GM19328 (cell line): ENCODE data around the gene BBOF1.
"Not testable (repeated sequence)": the region's sequence is repeated elsewhere in the genome, so short reads cannot be mapped to it uniquely, and the experiment has no call there.

Experiments
- ATAC-seq: cut with Tn5 transposase; IDR thresholded peaks from one replicate; pipeline ENCODE4 v1.9.1; 2021; ENCODE audit warnings: mild to moderate bottlenecking, moderate library complexity; ENCODE audit not compliant: unreplicated experiment

The BBOF1 gene

DNA sequence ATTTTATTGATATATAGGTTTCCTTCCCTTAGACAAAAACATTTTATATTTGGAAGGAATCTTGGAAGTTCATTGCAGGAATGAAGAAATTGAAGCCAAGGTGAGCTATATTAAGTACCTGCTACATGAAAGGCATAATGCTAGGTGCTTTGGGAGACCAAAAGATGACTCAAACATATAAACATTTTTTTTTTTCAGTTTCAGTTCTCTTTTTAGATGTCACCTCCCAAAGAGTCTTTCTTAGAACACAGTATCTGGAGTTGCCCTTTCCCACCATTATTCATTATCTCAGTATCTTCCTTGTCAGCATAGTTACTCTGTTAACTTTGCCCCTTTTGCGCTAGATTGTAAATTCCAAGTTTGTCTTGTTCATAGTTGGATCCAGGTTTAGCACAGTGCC is 66.7 kb downstream of the BBOF1 start:
- no peak for ATAC-seq

DNA sequence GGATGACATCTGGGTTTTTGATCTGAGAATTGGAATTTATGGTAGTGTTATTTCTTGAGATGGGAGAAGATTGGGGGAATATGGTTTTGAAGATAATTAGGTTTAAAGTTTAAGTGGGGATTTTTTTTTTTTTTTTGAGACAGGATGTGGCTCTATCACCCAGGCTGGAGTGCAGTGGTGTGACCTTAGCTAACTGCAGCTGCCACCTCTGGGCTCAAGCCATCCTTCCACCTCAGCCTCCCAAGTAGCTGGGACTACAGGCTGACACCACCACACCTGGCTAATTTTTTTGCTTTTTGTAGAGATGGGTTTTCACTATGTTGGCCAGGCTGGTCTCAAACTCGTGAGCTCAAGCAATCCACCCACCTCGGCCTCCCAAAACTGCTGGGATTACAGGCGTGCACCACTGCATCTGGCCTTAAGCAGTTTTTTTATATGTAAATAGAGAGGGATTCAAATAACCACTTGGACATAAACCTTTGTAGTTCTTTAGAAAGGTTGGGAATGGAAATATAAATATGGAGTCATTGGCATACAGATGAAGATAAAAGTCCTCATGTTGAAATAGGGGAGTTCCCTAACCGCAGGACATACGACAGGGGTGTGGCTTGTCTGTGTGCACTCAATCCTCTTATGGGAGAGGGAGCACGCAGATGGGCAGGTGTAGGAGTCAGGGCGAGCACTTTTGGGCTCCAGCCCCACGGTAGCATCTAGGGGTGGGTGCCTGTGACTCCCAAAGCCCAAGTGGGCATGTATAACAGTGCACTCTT is 70.3 kb downstream of the BBOF1 start:
- ATAC-seq = no peak

DNA sequence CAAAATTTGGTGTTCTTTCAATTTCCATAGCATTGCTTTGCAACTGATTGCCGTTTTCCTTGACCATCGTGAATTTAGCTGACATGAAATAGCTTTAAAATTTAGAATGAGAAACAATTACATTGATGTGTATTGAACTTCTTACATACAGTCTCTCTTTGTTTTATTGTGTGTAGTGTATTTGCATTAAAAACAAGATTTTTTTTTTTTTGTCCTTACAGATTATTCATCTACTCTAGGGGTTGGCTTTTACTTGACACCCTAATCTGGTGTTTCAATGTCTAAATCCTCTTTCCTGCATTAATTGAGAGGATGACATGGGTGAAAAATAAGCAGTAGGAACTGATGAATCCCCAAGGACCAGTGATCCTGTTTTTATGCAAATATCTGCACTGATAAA is 86.2 kb downstream of the BBOF1 start:
- ATAC-seq = no peak

DNA sequence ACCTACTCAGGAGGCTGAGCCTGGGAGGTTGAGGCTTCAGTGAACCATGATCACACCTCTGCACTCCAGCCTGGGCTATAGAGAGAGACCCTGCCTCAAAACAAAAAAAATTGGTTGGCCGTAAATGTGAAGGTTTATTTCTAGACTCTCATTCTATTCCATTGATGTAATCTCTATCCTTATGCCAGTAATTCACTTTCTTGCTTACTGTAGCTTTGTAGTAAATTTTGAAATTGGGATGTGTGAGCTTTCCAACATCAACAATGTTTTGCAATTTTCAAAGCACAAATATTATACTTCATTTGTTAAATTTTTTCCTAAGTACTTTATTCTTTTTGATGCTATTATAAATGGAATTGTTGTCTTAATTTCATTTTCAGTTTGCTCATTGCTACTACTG is 90.2 kb downstream of the BBOF1 start:
- ATAC-seq = no peak

GRCh38 chr14:74111395-74112216 is 92.5 kb downstream of the BBOF1 start:
- not testable (repeated sequence) for ATAC-seq
